ENCODE results near the gene CXCL5. TPM values are rescaled to one million over a fixed set of nuclear protein-coding genes. Genes with fewer than 3 reads are reported as not detected.

The CXCL5 gene
- total RNA-seq, 6 experiments from 2014 or later: 0.10 to 1.00 (median 0.19) TPM; not detected in 3

DNA sequence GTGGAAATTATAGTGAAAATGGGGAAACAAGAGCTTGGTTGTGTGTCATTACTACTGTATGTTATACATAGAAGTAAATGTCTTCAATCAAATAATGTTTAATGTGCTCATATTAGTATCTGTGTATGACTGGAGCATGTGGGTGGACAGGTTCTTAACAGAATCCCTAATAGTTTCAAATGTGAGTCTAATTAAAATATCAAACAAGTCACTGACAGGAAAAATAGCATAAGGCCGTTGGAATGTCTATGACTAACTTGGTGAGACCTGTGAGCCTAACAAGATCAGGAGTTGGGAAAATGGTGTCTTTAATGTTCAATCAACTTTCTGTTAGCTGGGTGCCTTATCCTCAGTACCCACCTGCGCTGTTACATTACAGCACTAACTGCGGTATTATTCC is 46.2 kb upstream of the CXCL5 start:
- WGBS (ENCODE audit: insufficient coverage, low coverage, low lambda C conversion rate, missing lambda C conversion rate): 69% methylated on average over 3 of the region's 3 CpGs
- Histone ChIP-seq H3K4me3 (no peak overlapping the region), H3K4me1 (no peaks in the 10 kb centered on the region), H3K9me3 (peaks cover 0 to 4% (median 0%) of the 10 kb centered on the region in 4 donors), H3K36me3 (no peaks in the 10 kb centered on the region), H3K27ac (no peak overlapping the region), H3K27me3 (no peaks in the 10 kb centered on the region)
- ATAC-seq: no peak
- TF ChIP-seq, protein P1, sequence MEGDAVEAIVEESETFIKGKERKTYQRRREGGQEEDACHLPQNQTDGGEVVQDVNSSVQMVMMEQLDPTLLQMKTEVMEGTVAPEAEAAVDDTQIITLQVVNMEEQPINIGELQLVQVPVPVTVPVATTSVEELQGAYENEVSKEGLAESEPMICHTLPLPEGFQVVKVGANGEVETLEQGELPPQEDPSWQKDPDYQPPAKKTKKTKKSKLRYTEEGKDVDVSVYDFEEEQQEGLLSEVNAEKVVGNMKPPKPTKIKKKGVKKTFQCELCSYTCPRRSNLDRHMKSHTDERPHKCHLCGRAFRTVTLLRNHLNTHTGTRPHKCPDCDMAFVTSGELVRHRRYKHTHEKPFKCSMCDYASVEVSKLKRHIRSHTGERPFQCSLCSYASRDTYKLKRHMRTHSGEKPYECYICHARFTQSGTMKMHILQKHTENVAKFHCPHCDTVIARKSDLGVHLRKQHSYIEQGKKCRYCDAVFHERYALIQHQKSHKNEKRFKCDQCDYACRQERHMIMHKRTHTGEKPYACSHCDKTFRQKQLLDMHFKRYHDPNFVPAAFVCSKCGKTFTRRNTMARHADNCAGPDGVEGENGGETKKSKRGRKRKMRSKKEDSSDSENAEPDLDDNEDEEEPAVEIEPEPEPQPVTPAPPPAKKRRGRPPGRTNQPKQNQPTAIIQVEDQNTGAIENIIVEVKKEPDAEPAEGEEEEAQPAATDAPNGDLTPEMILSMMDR (IDR thresholded peaks at IDR 0.05): no peak
- no peak for TF ChIP-seq POLR2A (IDR thresholded peaks at IDR 0.05)
- DNase-seq: no peak
- intact Hi-C loops (cut with DNase I): no loop called here

DNA sequence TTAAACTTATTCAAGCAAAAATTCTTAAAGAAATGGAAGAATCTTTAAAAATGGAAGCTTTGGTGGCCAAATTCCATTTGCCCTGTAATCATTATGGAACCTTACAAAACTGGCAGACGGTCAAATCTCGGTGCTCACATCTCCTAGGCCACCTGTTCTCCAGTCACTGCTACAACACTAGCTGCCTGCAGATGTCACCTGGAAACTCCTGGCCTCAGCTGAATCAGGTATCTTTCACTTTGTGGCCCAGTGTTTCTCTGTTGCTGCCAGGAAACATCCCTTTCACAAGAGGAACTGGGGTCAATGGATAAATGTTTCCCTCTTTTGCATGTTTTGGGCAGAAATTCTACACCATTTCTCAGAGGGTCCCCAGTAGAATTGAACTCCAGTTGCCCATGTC is 44.2 kb upstream of the CXCL5 start:
- TF ChIP-seq POLR2A (IDR thresholded peaks at IDR 0.05): no peak
- TF ChIP-seq, protein P1 (IDR thresholded peaks at IDR 0.05): peak in 2 of 4 donors; percentile 14 to 34
- Histone ChIP-seq H3K4me1 (no peaks in the 10 kb centered on the region), H3K27ac (no peak overlapping the region), H3K4me3 (no peak overlapping the region), H3K36me3 (no peaks in the 10 kb centered on the region), H3K27me3 (no peaks in the 10 kb centered on the region), H3K9me3 (peaks cover 0 to 4% (median 0%) of the 10 kb centered on the region in 4 donors)
- ATAC-seq (peak in 3 of 4 donors; percentile 21 to 35 (median 29)), DNase-seq (peak in 1 of 3 donors; percentile 51)
- intact Hi-C loops (cut with DNase I): no loop called here
- WGBS (ENCODE audit: insufficient coverage, low coverage, low lambda C conversion rate, missing lambda C conversion rate): 36% methylated on average over 2 of the region's 2 CpGs

GRCh38 chr4:74041418-74041817 is 42.9 kb upstream of the CXCL5 start:
- H3K4me1 ChIP-seq: no peaks in the 10 kb centered on the region
- H3K9me3 ChIP-seq: no peaks in the 10 kb centered on the region
- 20% methylated on average over 1 of the region's 1 CpG for WGBS (ENCODE audit: insufficient coverage, low coverage, low lambda C conversion rate, missing lambda C conversion rate)
- H3K27me3 ChIP-seq: no peaks in the 10 kb centered on the region
- no peaks in the 10 kb centered on the region for H3K36me3 ChIP-seq
- no peak overlapping the region for H3K4me3 ChIP-seq
- ATAC-seq: no peak
- intact Hi-C loops (cut with DNase I): no loop called here
- DNase-seq: no peak
- H3K27ac ChIP-seq: no peak overlapping the region
- no peak for TF ChIP-seq POLR2A (IDR thresholded peaks at IDR 0.05)
- TF ChIP-seq, protein P1 (IDR thresholded peaks at IDR 0.05): no peak

- peak in 3 of 4 donors; percentile 4 to 25 (median 12) for ATAC-seq
- Histone ChIP-seq H3K9me3 (no peaks in the 10 kb centered on the region), H3K27ac (peak overlapping the region; percentile 35 to 49 (median 37)), H3K27me3 (no peaks in the 10 kb centered on the region), H3K4me1 (no peaks in the 10 kb centered on the region), H3K4me3 (peak overlapping the region; percentile 54 to 63 (median 62)), H3K36me3 (no peaks in the 10 kb centered on the region)
- 3% methylated on average over 3 of the region's 4 CpGs for WGBS (ENCODE audit: insufficient coverage, low coverage, low lambda C conversion rate, missing lambda C conversion rate)
- intact Hi-C loops (cut with DNase I): no loop called here
- TF ChIP-seq, protein P1 (IDR thresholded peaks at IDR 0.05): no peak
- TF ChIP-seq POLR2A (IDR thresholded peaks at IDR 0.05): no peak
- no peak for DNase-seq
Observed at GRCh38 chr4:74039315-74039763, 40.9 kb upstream of the CXCL5 start.
